Neural progenitor cell (in vitro differentiated cells): Measurements from ENCODE around the gene CNTNAP2.

Source experiments
- CTCF ChIP-seq: fragments of 200-600 bp; sonication (generic); IDR thresholded peaks from 2 replicates; pipeline ENCODE4 v1.5.1; 2017; ENCODE audit warnings: antibody characterized with exemption, mild to moderate bottlenecking
- EZH2 ChIP-seq: fragments of 200-600 bp; sonication (generic); IDR thresholded peaks from 2 replicates; pipeline ENCODE4 v1.6.1; 2017; ENCODE audit warnings: antibody characterized with exemption, mild to moderate bottlenecking, moderate library complexity

GRCh38 chr7:147483634-147484292 is 1367.2 kb downstream of the CNTNAP2 start:
- TF ChIP-seq CTCF: no peak
- no peak for TF ChIP-seq EZH2
